Thoracic aorta (tissue), 2 donors: ENCODE measurements around the gene MRGPRG. TPM values are rescaled to one million over a fixed set of nuclear protein-coding genes. Genes with fewer than 3 reads are reported as not detected.

ENCODE experiments used
- ATAC-seq: fragments of 150-250 bp; one replicate; pipeline ENCODE4 v1.8.0; 2017; ENCODE audit warnings: low read depth; ENCODE audit not compliant: insufficient number of reproducible peaks, low FRiP score
- DNase-seq: peaks from one replicate; pipeline ENCODE4 v3.0.0-alpha.2; 2020; ENCODE audit warnings: low spot score
- H3K27ac ChIP-seq, 2 donors: fragments of 200-600 bp; sonication (generic); 1 replicate in 1 of 2; 2 replicates in 1 of 2; pipeline ENCODE4 v1.5.1; 2016; ENCODE audit warnings: mild to moderate bottlenecking in 2 of 2, moderate library complexity in 2 of 2
- H3K27me3 ChIP-seq: fragments of 200-600 bp; sonication (generic); replicated peaks from 2 replicates; pipeline ENCODE4 v1.6.0; 2016; ENCODE audit warnings: mild to moderate bottlenecking; ENCODE audit not compliant: insufficient read depth
- H3K36me3 ChIP-seq: fragments of 200-600 bp; sonication (generic); one replicate; pipeline ENCODE4 v1.5.1; 2016
- H3K4me1 ChIP-seq, 2 donors: fragments of 200-600 bp; sonication (generic); 1 replicate in 1 of 2; 2 replicates in 1 of 2; pipeline versions ENCODE4 v1.5.1 to v1.6.0; 2016; ENCODE audit warnings: low read depth in 2 of 2, mild to moderate bottlenecking in 1 of 2; ENCODE audit not compliant: control insufficient read depth in 1 of 2
- H3K4me3 ChIP-seq: fragments of 200-600 bp; sonication (generic); 2 replicates; pipeline ENCODE4 v1.5.1; 2016; ENCODE audit warnings: mild to moderate bottlenecking
- H3K9me3 ChIP-seq: fragments of 200-600 bp; sonication (generic); 2 replicates; pipeline ENCODE4 v1.5.1; 2016
- total RNA-seq, 2 donors: library from RNA; depleted of rRNA; stranded (reverse); fragments of >200 nt; gene quantifications; one replicate each; pipeline versions ENCODE4 v1.1.0 to v1.2.3, GENCODE V29; 2016
- TF ChIP-seq, protein P1 (sequence below): fragments of 200-600 bp; sonication (generic); IDR thresholded peaks from one replicate; pipeline ENCODE4 v1.5.1; 2019; ENCODE audit warnings: antibody characterized with exemption

The MRGPRG gene
- total RNA-seq, 2 donors from 2014 or later: not detected

DNA sequence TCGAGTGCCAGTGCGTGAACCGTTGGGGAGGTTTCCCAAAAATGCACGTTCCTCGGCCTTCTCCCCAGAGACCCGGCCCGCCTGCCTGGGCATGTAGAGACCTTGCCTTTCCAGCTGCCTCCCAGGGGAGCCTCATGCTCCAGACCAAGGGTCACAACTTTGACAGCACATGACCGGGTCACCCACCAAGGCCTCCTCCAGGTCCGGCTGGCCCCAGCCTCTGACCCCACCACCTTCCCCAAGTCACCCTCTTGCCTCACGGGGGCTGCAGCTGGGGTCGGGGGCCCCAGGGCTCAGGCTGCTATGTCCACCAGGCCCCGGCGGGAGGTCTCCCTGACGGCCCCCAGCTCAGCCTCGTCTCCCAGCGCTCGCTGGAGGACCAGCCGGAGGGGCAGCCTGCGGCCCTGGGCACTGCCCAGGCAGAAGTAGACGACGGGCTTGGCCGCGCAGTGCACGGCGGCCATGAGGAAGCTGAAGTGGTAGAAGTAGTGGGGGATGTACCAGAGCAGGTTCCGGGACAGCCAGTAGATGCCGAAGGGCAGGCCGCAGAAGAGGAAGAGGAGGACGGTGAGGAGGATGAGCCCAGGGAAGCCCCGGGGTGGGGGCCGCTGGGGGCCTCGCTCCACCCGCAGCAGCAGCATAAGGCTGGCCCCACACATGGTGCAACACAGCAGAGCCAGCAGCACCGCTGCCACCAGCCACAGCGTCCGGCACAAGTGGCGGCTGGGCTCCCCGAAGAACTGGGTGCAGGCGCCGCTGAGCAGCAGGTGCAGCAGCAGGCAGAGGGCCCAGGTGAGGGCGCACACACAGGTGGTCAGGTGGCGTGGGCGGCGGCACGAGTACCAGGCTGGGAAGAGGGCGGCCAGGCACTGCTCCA lies 9.2 kb upstream of the MRGPRG start:
- H3K27ac ChIP-seq: no peak overlapping the region
- H3K4me1 ChIP-seq: peaks cover 0 to 12% of the 10 kb centered on the region in 2 donors
- no peaks in the 10 kb centered on the region for H3K9me3 ChIP-seq
- DNase-seq: no peak
- no peaks in the 10 kb centered on the region for H3K27me3 ChIP-seq
- H3K36me3 ChIP-seq: no peaks in the 10 kb centered on the region
- no peak overlapping the region for H3K4me3 ChIP-seq
- TF ChIP-seq, protein P1, sequence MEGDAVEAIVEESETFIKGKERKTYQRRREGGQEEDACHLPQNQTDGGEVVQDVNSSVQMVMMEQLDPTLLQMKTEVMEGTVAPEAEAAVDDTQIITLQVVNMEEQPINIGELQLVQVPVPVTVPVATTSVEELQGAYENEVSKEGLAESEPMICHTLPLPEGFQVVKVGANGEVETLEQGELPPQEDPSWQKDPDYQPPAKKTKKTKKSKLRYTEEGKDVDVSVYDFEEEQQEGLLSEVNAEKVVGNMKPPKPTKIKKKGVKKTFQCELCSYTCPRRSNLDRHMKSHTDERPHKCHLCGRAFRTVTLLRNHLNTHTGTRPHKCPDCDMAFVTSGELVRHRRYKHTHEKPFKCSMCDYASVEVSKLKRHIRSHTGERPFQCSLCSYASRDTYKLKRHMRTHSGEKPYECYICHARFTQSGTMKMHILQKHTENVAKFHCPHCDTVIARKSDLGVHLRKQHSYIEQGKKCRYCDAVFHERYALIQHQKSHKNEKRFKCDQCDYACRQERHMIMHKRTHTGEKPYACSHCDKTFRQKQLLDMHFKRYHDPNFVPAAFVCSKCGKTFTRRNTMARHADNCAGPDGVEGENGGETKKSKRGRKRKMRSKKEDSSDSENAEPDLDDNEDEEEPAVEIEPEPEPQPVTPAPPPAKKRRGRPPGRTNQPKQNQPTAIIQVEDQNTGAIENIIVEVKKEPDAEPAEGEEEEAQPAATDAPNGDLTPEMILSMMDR: no peak
- no peak for ATAC-seq

- TF ChIP-seq, protein P1: no peak
- no peak for ATAC-seq
Observed at GRCh38 chr11:3226846-3227567, 8.4 kb upstream of the MRGPRG start.

DNA sequence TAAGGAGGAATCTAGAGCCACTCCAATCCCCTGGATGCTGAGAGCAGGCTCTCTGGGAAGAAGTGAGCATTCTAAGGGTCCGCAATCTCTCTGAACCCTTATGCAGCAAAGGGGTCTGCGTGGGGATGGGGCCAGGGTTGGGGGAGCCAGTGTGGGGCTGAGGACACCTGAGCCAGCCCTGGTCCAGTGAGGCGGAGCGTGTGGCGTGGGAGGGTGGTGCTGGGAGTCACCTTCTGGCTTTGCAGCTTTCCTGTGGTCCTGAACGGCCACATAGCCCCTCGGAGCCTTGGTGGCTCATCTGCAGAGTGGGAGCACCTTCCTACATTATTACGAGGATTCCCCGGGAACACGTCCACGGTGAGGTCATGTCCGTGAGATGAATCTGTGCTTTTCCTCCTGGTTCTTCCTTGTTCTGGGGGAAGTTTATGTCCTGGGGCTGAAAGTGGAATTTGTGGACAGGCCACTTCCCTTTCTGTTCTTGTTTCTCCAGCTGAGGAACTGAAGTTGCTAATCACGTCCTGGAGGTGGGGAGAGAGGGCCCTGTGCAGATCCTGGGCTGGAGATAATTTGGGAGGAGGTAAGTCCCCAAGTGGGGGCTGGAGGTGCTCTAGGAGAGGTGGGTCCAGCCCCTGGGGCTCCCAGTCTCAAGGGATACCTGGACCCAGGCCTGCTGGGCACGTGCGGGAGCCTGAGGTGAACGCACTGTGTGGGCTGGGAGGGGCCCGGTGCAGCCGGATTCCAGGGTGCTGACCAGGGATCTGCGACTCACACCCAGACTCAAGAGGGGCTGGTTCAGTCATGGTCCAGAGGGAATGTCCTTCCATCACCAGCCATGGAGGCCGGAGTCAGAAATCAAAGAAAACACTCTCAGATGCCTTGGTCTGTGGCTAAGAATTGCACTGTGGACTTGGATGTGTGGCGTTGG lies 7.5 kb upstream of the MRGPRG start:
- DNase-seq (no peak), ATAC-seq (no peak)
- TF ChIP-seq, protein P1: no peak
- Histone ChIP-seq H3K36me3 (no peaks in the 10 kb centered on the region), H3K4me3 (no peak overlapping the region), H3K9me3 (no peaks in the 10 kb centered on the region), H3K27me3 (no peaks in the 10 kb centered on the region), H3K27ac (no peak overlapping the region), H3K4me1 (no peaks in the 10 kb centered on the region)

More at GRCh38 chr11:3226846-3227567, 8.4 kb upstream of the MRGPRG start:
- no peaks in the 10 kb centered on the region for H3K27me3 ChIP-seq
- no peak for DNase-seq
- H3K27ac ChIP-seq: no peak overlapping the region
- H3K4me3 ChIP-seq: no peak overlapping the region
- H3K9me3 ChIP-seq: no peaks in the 10 kb centered on the region
- H3K4me1 ChIP-seq: peaks cover 0 to 6% of the 10 kb centered on the region in 2 donors
- no peaks in the 10 kb centered on the region for H3K36me3 ChIP-seq

DNA sequence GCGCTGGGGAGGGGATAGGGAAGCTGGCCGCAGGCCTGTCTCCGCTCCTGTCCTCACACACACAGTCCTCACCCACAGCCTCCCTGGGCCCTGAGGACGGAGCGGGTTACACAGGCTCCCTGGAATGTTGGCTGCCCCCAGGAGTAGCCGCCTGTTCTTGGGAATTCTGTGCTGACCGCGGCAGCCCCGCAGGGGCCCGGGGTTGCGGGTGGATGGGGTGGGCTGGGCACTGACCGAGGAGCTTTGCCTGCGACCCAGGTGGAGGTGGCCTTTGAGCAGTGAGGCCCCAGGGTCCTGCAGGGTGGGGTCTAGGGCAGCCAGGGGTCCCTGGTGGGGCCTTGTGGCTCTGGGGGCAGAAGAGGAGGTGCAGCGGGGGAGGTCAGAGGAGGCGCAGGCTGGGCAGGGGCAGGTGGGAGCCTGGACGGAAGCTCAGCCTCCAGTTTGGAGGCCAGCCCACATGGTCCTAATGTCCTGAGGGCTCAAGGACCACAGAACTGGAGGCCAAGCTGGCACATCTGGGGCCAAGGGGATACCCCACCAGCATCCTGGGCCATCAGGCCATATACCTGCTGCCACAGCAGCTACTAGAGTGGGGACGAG lies 6.6 kb upstream of the MRGPRG start:
- H3K4me1 ChIP-seq: no peaks in the 10 kb centered on the region

More for the DNA sequence above, 6.6 kb upstream of the MRGPRG start:
- no peaks in the 10 kb centered on the region for H3K27me3 ChIP-seq
- DNase-seq (no peak), ATAC-seq (no peak)
- H3K9me3 ChIP-seq: no peaks in the 10 kb centered on the region
- no peaks in the 10 kb centered on the region for H3K36me3 ChIP-seq
- no peak overlapping the region for H3K4me3 ChIP-seq
- H3K27ac ChIP-seq: no peak overlapping the region
- TF ChIP-seq, protein P1: no peak
